HG03571 (cell line): ENCODE results near the gene SPAAR.
"Not testable (repeated sequence)": the region's sequence is repeated elsewhere in the genome, so short reads cannot be mapped to it uniquely, and the experiment has no call there.

Experiments
- ATAC-seq: cut with Tn5 transposase; IDR thresholded peaks from one replicate; pipeline ENCODE4 v1.9.1; 2021; ENCODE audit not compliant: unreplicated experiment

Gene SPAAR

GRCh38 chr9:35903049-35903448, 6.2 kb upstream of the SPAAR start:
- no peak for ATAC-seq

- ATAC-seq: no peak
These were observed 5.0 kb upstream of the SPAAR start for GRCh38 chr9:35904338-35904737.

- ATAC-seq: no peak
These were observed 4.1 kb upstream of the SPAAR start for GRCh38 chr9:35905051-35905781.

GRCh38 chr9:35905912-35906679, 3.2 kb upstream of the SPAAR start, which contains the start of gene HRCT1:
Gene HRCT1 (plus strand): TSS chr9:35906202. CDS start chr9:35906288, 86 bp downstream.
- no peak for ATAC-seq

- no peak for ATAC-seq
These were observed 2.2 kb upstream of the SPAAR start for GRCh38 chr9:35906923-35907699.

- no peak for ATAC-seq
These were observed 1.4 kb upstream of the SPAAR start for GRCh38 chr9:35907711-35908503.

GRCh38 chr9:35908504-35909125, 675 bp upstream of the SPAAR start:
- no peak for ATAC-seq

- no peak for ATAC-seq
These were observed 660 bp downstream of the SPAAR start for GRCh38 chr9:35909687-35910612.

GRCh38 chr9:35910613-35911359, 1.5 kb downstream of the SPAAR start:
- ATAC-seq: no peak

GRCh38 chr9:35911690-35912089, 2.4 kb downstream of the SPAAR start:
- no peak for ATAC-seq

GRCh38 chr9:35912791-35913400, 3.6 kb downstream of the SPAAR start:
- ATAC-seq: no peak

GRCh38 chr9:35913429-35913828, 4.1 kb downstream of the SPAAR start:
- not testable (repeated sequence) for ATAC-seq

GRCh38 chr9:35914301-35914807, 5.1 kb downstream of the SPAAR start:
- ATAC-seq: no peak

GRCh38 chr9:35915681-35916294, 6.5 kb downstream of the SPAAR start:
- ATAC-seq: no peak

- no peak for ATAC-seq
These were observed 8.0 kb downstream of the SPAAR start for GRCh38 chr9:35917261-35917660.

GRCh38 chr9:35918780-35919179, 9.5 kb downstream of the SPAAR start:
- no peak for ATAC-seq

GRCh38 chr9:35919212-35920008, 10.1 kb downstream of the SPAAR start:
- ATAC-seq: no peak
